Muscle layer of duodenum (tissue), 2 donors: ENCODE data around the gene PRKCB.
"Not testable (repeated sequence)": the region's sequence is repeated elsewhere in the genome, so short reads cannot be mapped to it uniquely, and the experiment has no call there.

Experiments used
- H3K27ac ChIP-seq: one replicate; pipeline ENCODE4 v1.7.0; 2013; ENCODE audit warnings: mild to moderate bottlenecking, low read length
- H3K27me3 ChIP-seq: one replicate; pipeline ENCODE4 v1.7.0; 2013; ENCODE audit warnings: low read depth, mild to moderate bottlenecking, control low read depth, low read length
- H3K36me3 ChIP-seq, 2 donors: one replicate each; pipeline ENCODE4 v1.7.0; 2013; ENCODE audit warnings: low read length in 2 of 2, control low read depth in 1 of 2, mild to moderate bottlenecking in 1 of 2; ENCODE audit not compliant: insufficient read depth in 2 of 2, control insufficient read depth in 1 of 2
- H3K4me1 ChIP-seq, 2 donors: one replicate each; pipeline ENCODE4 v1.7.0; 2013; ENCODE audit warnings: low read length in 2 of 2, mild to moderate bottlenecking in 2 of 2, control low read depth in 1 of 2, moderate library complexity in 1 of 2; ENCODE audit not compliant: insufficient read depth in 2 of 2, control insufficient read depth in 1 of 2
- H3K4me3 ChIP-seq, 2 donors: one replicate each; pipeline ENCODE4 v1.7.0; 2013; ENCODE audit warnings: low read length in 2 of 2, low read depth in 1 of 2, mild to moderate bottlenecking in 1 of 2
- H3K9me3 ChIP-seq, 2 donors: one replicate each; pipeline ENCODE4 v1.7.0; 2013; ENCODE audit warnings: low read length in 2 of 2, control low read depth in 1 of 2, mild to moderate bottlenecking in 1 of 2; ENCODE audit not compliant: control insufficient read depth in 1 of 2
- donor health status: healthy.

PRKCB gene

GRCh38 chr16:24234737-24235136, 399.0 kb downstream of the PRKCB start:
- Histone ChIP-seq H3K27me3 (no peaks in the 10 kb centered on the region), H3K4me3 (no peak overlapping the region), H3K36me3 (no peaks in the 10 kb centered on the region)

GRCh38 chr16:24235806-24236205, 400.0 kb downstream of the PRKCB start:
- no peaks in the 10 kb centered on the region for H3K27me3 ChIP-seq
- no peaks in the 10 kb centered on the region for H3K4me1 ChIP-seq
- no peak overlapping the region for H3K4me3 ChIP-seq
- peaks cover 0 to 15% of the 10 kb centered on the region in 2 donors for H3K9me3 ChIP-seq
- no peak overlapping the region for H3K27ac ChIP-seq
- H3K36me3 ChIP-seq, result no peaks in the 10 kb centered on the region

More at GRCh38 chr16:24234737-24235136, 399.0 kb downstream of the PRKCB start:
- Histone ChIP-seq H3K27ac (no peak overlapping the region), H3K9me3 (peaks cover 0 to 15% of the 10 kb centered on the region in 2 donors), H3K4me1 (no peaks in the 10 kb centered on the region)

- H3K4me1 ChIP-seq, H3K36me3 ChIP-seq, H3K4me3 ChIP-seq, H3K27ac ChIP-seq, H3K27me3 ChIP-seq: not testable (repeated sequence)
- peaks cover 0 to 15% of the 10 kb centered on the region in 2 donors for H3K9me3 ChIP-seq
Observed at GRCh38 chr16:24238846-24239245, 403.1 kb downstream of the PRKCB start.

GRCh38 chr16:24246911-24247607, 411.3 kb downstream of the PRKCB start:
- Histone ChIP-seq H3K27ac (no peak overlapping the region), H3K4me1 (no peaks in the 10 kb centered on the region), H3K4me3 (no peak overlapping the region), H3K36me3 (no peaks in the 10 kb centered on the region), H3K9me3 (no peaks in the 10 kb centered on the region), H3K27me3 (no peaks in the 10 kb centered on the region)

GRCh38 chr16:24253192-24253591, 417.4 kb downstream of the PRKCB start:
- Histone ChIP-seq H3K4me1 (no peaks in the 10 kb centered on the region), H3K9me3 (no peaks in the 10 kb centered on the region), H3K36me3 (no peaks in the 10 kb centered on the region), H3K27ac (no peak overlapping the region), H3K27me3 (peaks cover 8% of the 10 kb centered on the region), H3K4me3 (no peak overlapping the region)

- Histone ChIP-seq H3K9me3 (no peaks in the 10 kb centered on the region), H3K27me3 (peaks cover 8% of the 10 kb centered on the region), H3K27ac (no peak within 1 kb of the TSS), H3K4me1 (no peaks in the 10 kb centered on the region), H3K36me3 (no peaks in the 10 kb centered on the region), H3K4me3 (no peak within 1 kb of the TSS)
Observed at GRCh38 chr16:24255456-24256371, 419.9 kb downstream of the PRKCB start, which contains the start of gene CACNG3. TSS of gene CACNG3 (plus strand) at chr16:24256335. CDS start at chr16:24256755, 420 bp downstream.

GRCh38 chr16:24257958-24258357, 422.2 kb downstream of the PRKCB start:
- Histone ChIP-seq H3K27ac (no peak overlapping the region), H3K4me3 (no peak overlapping the region), H3K9me3 (no peaks in the 10 kb centered on the region), H3K36me3 (no peaks in the 10 kb centered on the region), H3K4me1 (no peaks in the 10 kb centered on the region), H3K27me3 (peaks cover 8% of the 10 kb centered on the region)

GRCh38 chr16:24258791-24259190, 423.0 kb downstream of the PRKCB start:
- Histone ChIP-seq H3K9me3 (no peaks in the 10 kb centered on the region), H3K4me3 (no peak overlapping the region), H3K36me3 (no peaks in the 10 kb centered on the region), H3K4me1 (no peaks in the 10 kb centered on the region), H3K27ac (no peak overlapping the region), H3K27me3 (peaks cover 8% of the 10 kb centered on the region)

- Histone ChIP-seq H3K27ac (no peak overlapping the region), H3K27me3 (no peaks in the 10 kb centered on the region), H3K4me1 (no peaks in the 10 kb centered on the region), H3K4me3 (no peak overlapping the region), H3K9me3 (no peaks in the 10 kb centered on the region), H3K36me3 (no peaks in the 10 kb centered on the region)
Observed at GRCh38 chr16:24262816-24263215, 427.0 kb downstream of the PRKCB start.
